ENCODE results near the gene RBM44. TPM values are rescaled to one million over a fixed set of nuclear protein-coding genes. Genes with fewer than 3 reads are reported as not detected.

Gene RBM44
- total and polyA plus RNA-seq, 7 donors: 0.12 to 1.7 (median 0.71) TPM; not detected in 2

- WGBS, 2 donors: 90 to 91% methylated on average over 5 of the region's 5 CpGs
- peak; percentile 53 for DNase-seq
- Histone ChIP-seq H3K36me3 (peaks cover 0 to 35% (median 3%) of the 10 kb centered on the region in 4 donors), H3K27ac (peak overlapping the region; percentile 91 to 97 (median 96)), H3K9me3 (no peaks in the 10 kb centered on the region), H3K4me1 (peaks cover 0 to 79% (median 73%) of the 10 kb centered on the region in 4 donors), H3K27me3 (no peaks in the 10 kb centered on the region), H3K4me3 (no peak overlapping the region)
- TF ChIP-seq POLR2A (IDR thresholded peaks at IDR 0.05): no peak
- TF ChIP-seq EP300 (IDR thresholded peaks at IDR 0.05): peak in 2 of 4 donors; percentile 38 to 76
- TF ChIP-seq, protein P1, sequence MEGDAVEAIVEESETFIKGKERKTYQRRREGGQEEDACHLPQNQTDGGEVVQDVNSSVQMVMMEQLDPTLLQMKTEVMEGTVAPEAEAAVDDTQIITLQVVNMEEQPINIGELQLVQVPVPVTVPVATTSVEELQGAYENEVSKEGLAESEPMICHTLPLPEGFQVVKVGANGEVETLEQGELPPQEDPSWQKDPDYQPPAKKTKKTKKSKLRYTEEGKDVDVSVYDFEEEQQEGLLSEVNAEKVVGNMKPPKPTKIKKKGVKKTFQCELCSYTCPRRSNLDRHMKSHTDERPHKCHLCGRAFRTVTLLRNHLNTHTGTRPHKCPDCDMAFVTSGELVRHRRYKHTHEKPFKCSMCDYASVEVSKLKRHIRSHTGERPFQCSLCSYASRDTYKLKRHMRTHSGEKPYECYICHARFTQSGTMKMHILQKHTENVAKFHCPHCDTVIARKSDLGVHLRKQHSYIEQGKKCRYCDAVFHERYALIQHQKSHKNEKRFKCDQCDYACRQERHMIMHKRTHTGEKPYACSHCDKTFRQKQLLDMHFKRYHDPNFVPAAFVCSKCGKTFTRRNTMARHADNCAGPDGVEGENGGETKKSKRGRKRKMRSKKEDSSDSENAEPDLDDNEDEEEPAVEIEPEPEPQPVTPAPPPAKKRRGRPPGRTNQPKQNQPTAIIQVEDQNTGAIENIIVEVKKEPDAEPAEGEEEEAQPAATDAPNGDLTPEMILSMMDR (IDR thresholded peaks at IDR 0.05): no peak
- TF ChIP-seq POLR2AphosphoS5 (IDR thresholded peaks at IDR 0.05): peak in 1 of 4 donors; percentile 39
- intact Hi-C loops (cut with DNase I): no loop called here
These were observed 80.5 kb downstream of the RBM44 start for GRCh38 chr2:237879058-237879430.

DNA sequence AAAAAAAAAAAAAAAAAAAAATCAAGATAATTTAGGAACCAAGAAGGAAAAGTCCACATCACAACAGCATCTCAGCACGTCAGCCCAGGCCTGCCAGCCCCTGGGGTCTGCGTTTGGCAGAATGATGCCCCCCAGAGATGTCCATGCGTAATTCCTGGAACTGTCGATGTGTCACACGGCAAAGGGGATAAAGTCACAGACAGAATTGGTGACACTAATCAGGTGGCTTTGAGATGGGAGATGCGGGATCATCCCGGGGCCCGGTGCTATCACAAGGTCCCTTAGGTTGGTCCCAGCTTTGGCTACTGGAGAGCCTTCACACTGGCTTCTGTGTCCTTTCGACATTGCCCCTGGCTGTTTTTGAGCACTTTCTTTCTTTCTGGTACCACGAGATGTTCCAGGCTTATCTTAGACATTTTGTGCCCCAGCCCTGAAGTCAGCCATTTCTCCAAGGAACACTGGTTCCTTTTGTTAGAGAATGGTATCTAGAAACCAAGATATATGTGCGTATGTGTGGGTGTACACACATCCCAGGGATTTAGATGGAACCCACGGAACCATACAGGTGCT, 81.5 kb downstream of the RBM44 start:
- TF ChIP-seq POLR2AphosphoS5 (IDR thresholded peaks at IDR 0.05) (no peak), POLR2A (IDR thresholded peaks at IDR 0.05) (no peak), EP300 (IDR thresholded peaks at IDR 0.05) (no peak)
- TF ChIP-seq, protein P1 (IDR thresholded peaks at IDR 0.05): no peak
- H3K27ac ChIP-seq: peak overlapping the region; percentile 91 to 97 (median 96)
- H3K4me3 ChIP-seq: no peak overlapping the region
- peaks cover 0 to 79% (median 73%) of the 10 kb centered on the region in 4 donors for H3K4me1 ChIP-seq
- peak; percentile 32 for DNase-seq
- no peaks in the 10 kb centered on the region for H3K9me3 ChIP-seq
- WGBS, 2 donors: 96% methylated on average over 12 of the region's 12 CpGs
- peaks cover 0 to 35% (median 3%) of the 10 kb centered on the region in 4 donors for H3K36me3 ChIP-seq
- no peaks in the 10 kb centered on the region for H3K27me3 ChIP-seq
- intact Hi-C loops (cut with DNase I): loop anchor here (10.0 kb wide), 1 partner anchor 185 kb away; no protein-coding TSS in a partner anchor

GRCh38 chr2:237882510-237883481, 84.2 kb downstream of the RBM44 start:
- DNase-seq: peak; percentile 87
- H3K4me3 ChIP-seq: no peak overlapping the region
- peaks cover 0 to 76% (median 70%) of the 10 kb centered on the region in 4 donors for H3K4me1 ChIP-seq
- peak overlapping the region; percentile 91 to 97 (median 96) for H3K27ac ChIP-seq
- H3K27me3 ChIP-seq: no peaks in the 10 kb centered on the region
- intact Hi-C loops (cut with DNase I): loop anchor here (10.0 kb wide), 1 partner anchor 188 kb away; no protein-coding TSS in a partner anchor
- WGBS, 2 donors: 93 to 95% methylated on average over 20 of the region's 20 CpGs
- peaks cover 0 to 29% (median 0%) of the 10 kb centered on the region in 4 donors for H3K36me3 ChIP-seq
- H3K9me3 ChIP-seq: no peaks in the 10 kb centered on the region
- TF ChIP-seq POLR2A (IDR thresholded peaks at IDR 0.05): no peak
- TF ChIP-seq POLR2AphosphoS5 (IDR thresholded peaks at IDR 0.05): no peak
- TF ChIP-seq EP300 (IDR thresholded peaks at IDR 0.05): peak in 1 of 4 donors; percentile 27
- TF ChIP-seq, protein P1 (IDR thresholded peaks at IDR 0.05): no peak

DNA sequence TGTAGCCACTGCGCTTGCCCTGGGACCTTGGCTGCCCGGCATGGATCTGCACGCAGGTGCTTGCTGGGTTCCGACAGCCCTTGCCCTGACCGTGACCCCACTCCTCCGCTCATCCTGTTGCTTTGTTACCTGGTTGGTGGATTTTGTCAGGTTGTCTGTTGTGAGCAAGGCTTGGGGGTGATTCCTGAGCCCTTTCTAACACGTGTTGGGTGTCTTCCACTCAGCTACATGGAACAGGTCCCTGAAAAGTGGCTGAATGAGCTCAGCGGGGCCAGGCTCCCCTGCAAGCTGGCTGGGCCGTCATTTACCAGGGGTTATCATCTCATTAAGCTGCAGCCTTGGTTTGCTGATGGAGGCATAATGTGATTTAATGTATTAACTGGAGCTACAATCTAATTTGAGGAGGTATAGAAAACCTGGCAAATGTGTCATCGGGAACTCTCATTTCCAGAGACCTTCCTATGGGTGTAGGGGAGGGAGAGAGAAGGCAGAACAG, 85.4 kb downstream of the RBM44 start:
- Histone ChIP-seq H3K9me3 (no peaks in the 10 kb centered on the region), H3K36me3 (peaks cover 0 to 21% (median 0%) of the 10 kb centered on the region in 4 donors), H3K4me1 (peaks cover 0 to 76% (median 70%) of the 10 kb centered on the region in 4 donors), H3K4me3 (no peak overlapping the region), H3K27me3 (no peaks in the 10 kb centered on the region), H3K27ac (peak overlapping the region; percentile 91 to 97 (median 96))
- 91 to 97% methylated on average over 10 of the region's 10 CpGs for WGBS, 2 donors
- intact Hi-C loops (cut with DNase I): loop anchor here (10.0 kb wide), 1 partner anchor 189 kb away; no protein-coding TSS in a partner anchor
- TF ChIP-seq, protein P1 (IDR thresholded peaks at IDR 0.05): no peak
- TF ChIP-seq POLR2A (IDR thresholded peaks at IDR 0.05) (no peak), POLR2AphosphoS5 (IDR thresholded peaks at IDR 0.05) (no peak), EP300 (IDR thresholded peaks at IDR 0.05) (no peak)
- peak; percentile 67 for DNase-seq
